Measurements from ENCODE around the gene CD81.

The CD81 gene

DNA sequence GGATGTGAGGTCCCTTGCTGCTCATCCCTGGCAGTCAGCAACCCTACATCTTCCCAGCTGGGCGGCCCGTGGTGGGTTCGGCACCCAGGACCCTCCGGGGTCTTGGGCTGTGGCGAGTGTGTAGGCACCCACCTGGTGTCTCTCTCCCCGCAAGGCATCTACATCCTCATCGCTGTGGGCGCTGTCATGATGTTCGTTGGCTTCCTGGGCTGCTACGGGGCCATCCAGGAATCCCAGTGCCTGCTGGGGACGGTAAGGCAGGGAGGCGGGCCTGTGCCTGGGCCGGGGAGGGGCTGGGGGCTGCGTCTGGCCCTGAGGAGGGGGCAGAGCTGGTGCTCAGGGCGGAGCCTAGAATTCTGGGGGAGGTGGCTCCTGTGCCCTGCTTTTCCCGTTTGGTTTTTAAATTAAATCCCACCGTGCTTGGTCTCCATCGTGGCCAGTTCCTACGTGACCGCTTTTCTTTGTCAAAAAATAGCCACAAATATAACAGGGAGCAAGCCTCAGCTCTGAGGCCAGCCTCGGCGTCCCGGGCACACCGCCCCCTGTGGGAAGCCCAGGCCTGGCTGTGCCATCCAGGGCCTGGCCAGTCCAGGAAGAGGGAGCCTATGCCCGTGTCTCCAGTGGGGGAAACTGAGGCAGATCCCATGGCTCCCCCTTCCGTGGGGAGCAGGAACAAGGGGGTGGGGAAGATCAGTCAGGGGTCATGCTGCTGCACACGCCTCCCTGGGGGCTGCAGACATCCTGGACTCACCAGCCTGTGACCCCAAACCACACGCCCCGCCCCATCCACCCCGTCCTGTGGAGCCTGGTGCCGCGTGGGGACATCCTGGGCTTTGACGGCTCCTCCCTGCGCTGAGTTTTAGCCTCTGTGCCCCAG lies 17.1 kb downstream of the CD81 start:
- Histone ChIP-seq H4K20me1 (ENCODE audit: low read depth, low read length) (no peaks in the 10 kb centered on the region), H3K27ac (ENCODE audit: low read depth, low read length) (peak overlapping the region; percentile 97), H3K4me3 (ENCODE audit: insufficient read depth, low read length, poor library complexity, severe bottlenecking) (no peak overlapping the region), H3K9me3 (ENCODE audit: insufficient read depth, low read length) (no peaks in the 10 kb centered on the region), H3F3A (ENCODE audit: insufficient read depth) (peaks cover 31% of the 10 kb centered on the region), H3K36me3 (ENCODE audit: low read length) (no peaks in the 10 kb centered on the region), H3K4me2 (ENCODE audit: low read depth, low read length, poor library complexity, severe bottlenecking) (peak overlapping the region; percentile 79), H3K9me2 (replicated peaks; ENCODE audit: insufficient read depth, low read length) (no peaks in the 10 kb centered on the region), H3K9ac (ENCODE audit: low read length) (no peak overlapping the region), H3K79me2 (ENCODE audit: insufficient read depth, low read length) (peaks cover 41% of the 10 kb centered on the region), H2AFZ (ENCODE audit: low read depth, low read length, severe bottlenecking) (no peak overlapping the region), H3K27me3 (ENCODE audit: low read length) (no peaks in the 10 kb centered on the region)
- TF ChIP-seq, protein P1, sequence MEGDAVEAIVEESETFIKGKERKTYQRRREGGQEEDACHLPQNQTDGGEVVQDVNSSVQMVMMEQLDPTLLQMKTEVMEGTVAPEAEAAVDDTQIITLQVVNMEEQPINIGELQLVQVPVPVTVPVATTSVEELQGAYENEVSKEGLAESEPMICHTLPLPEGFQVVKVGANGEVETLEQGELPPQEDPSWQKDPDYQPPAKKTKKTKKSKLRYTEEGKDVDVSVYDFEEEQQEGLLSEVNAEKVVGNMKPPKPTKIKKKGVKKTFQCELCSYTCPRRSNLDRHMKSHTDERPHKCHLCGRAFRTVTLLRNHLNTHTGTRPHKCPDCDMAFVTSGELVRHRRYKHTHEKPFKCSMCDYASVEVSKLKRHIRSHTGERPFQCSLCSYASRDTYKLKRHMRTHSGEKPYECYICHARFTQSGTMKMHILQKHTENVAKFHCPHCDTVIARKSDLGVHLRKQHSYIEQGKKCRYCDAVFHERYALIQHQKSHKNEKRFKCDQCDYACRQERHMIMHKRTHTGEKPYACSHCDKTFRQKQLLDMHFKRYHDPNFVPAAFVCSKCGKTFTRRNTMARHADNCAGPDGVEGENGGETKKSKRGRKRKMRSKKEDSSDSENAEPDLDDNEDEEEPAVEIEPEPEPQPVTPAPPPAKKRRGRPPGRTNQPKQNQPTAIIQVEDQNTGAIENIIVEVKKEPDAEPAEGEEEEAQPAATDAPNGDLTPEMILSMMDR (IDR thresholded peaks at IDR 0.05; ENCODE audit: insufficient read depth, low read length, poor library complexity, severe bottlenecking), result peak; percentile 32
- no peak for TF ChIP-seq EZH2phosphoT487 (conservative IDR thresholded peaks at IDR 0.05; ENCODE audit: low read length)

DNA sequence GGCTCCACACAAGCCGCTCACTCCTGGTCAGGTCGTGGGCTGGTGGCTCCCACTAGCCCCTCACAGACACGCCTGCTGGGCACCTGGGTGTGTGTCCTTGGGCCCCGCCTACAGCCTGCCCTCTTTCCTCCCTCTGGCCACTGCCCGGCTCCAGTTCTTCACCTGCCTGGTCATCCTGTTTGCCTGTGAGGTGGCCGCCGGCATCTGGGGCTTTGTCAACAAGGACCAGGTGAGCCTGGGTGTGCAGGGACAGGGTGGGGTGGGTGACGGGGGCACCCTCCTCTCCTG lies 17.7 kb downstream of the CD81 start:
- no peaks in the 10 kb centered on the region for H3K9me2 ChIP-seq (replicated peaks; ENCODE audit: insufficient read depth, low read length)
- H3K79me2 ChIP-seq (ENCODE audit: insufficient read depth, low read length), result peaks cover 35% of the 10 kb centered on the region
- H3F3A ChIP-seq (ENCODE audit: insufficient read depth), result peaks cover 32% of the 10 kb centered on the region
- no peaks in the 10 kb centered on the region for H4K20me1 ChIP-seq (ENCODE audit: low read depth, low read length)
- TF ChIP-seq, protein P1 (IDR thresholded peaks at IDR 0.05; ENCODE audit: insufficient read depth, low read length, poor library complexity, severe bottlenecking), result no peak
- no peak for TF ChIP-seq EZH2phosphoT487 (conservative IDR thresholded peaks at IDR 0.05; ENCODE audit: low read length)
- H3K36me3 ChIP-seq (ENCODE audit: low read length), result no peaks in the 10 kb centered on the region
- H3K9me3 ChIP-seq (ENCODE audit: insufficient read depth, low read length), result no peaks in the 10 kb centered on the region
- no peak overlapping the region for H3K4me3 ChIP-seq (ENCODE audit: insufficient read depth, low read length, poor library complexity, severe bottlenecking)
- H3K9ac ChIP-seq (ENCODE audit: low read length), result no peak overlapping the region
- peak overlapping the region; percentile 97 for H3K27ac ChIP-seq (ENCODE audit: low read depth, low read length)
- no peak overlapping the region for H3K4me2 ChIP-seq (ENCODE audit: low read depth, low read length, poor library complexity, severe bottlenecking)
- H2AFZ ChIP-seq (ENCODE audit: low read depth, low read length, severe bottlenecking), result no peak overlapping the region
- H3K27me3 ChIP-seq (ENCODE audit: low read length), result no peaks in the 10 kb centered on the region

DNA sequence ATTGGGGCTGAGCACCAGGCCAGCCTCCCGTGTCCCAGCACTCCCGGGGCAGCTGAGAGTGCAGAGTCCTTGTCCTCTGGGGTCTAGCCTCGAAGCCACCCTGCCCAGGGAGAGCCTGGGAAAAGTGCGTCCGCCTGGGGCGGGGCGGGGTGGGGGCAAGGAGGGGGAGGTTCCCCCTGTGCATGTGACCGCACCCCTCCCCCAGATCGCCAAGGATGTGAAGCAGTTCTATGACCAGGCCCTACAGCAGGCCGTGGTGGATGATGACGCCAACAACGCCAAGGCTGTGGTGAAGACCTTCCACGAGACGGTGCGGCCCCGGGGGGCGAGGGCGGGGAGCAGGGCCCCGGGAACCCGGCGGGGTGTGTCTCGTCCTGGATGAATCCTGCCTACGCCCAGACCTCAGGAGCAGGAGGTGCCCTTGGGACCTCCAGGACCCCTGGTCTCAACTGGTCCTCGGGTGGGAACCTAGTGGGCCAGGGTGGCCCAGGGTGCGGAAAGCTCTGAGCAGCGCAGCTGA lies 18.2 kb downstream of the CD81 start:
- Histone ChIP-seq H3K27ac (ENCODE audit: low read depth, low read length) (no peak overlapping the region), H3K36me3 (ENCODE audit: low read length) (no peaks in the 10 kb centered on the region), H3K9ac (ENCODE audit: low read length) (no peak overlapping the region), H3K27me3 (ENCODE audit: low read length) (no peaks in the 10 kb centered on the region), H3F3A (ENCODE audit: insufficient read depth) (peaks cover 27% of the 10 kb centered on the region), H2AFZ (ENCODE audit: low read depth, low read length, severe bottlenecking) (no peak overlapping the region), H3K4me2 (ENCODE audit: low read depth, low read length, poor library complexity, severe bottlenecking) (no peak overlapping the region), H3K79me2 (ENCODE audit: insufficient read depth, low read length) (peaks cover 30% of the 10 kb centered on the region), H3K9me2 (replicated peaks; ENCODE audit: insufficient read depth, low read length) (no peaks in the 10 kb centered on the region), H3K4me3 (ENCODE audit: insufficient read depth, low read length, poor library complexity, severe bottlenecking) (no peak overlapping the region), H3K9me3 (ENCODE audit: insufficient read depth, low read length) (no peaks in the 10 kb centered on the region), H4K20me1 (ENCODE audit: low read depth, low read length) (no peaks in the 10 kb centered on the region)
- TF ChIP-seq, protein P1 (IDR thresholded peaks at IDR 0.05; ENCODE audit: insufficient read depth, low read length, poor library complexity, severe bottlenecking), result no peak
- TF ChIP-seq EZH2phosphoT487 (conservative IDR thresholded peaks at IDR 0.05; ENCODE audit: low read length), result no peak

All from SU-DHL-6 (cell line).